Testis (tissue), 3 donors: ENCODE measurements around the gene TSSK2. TPM values are rescaled to one million over a fixed set of nuclear protein-coding genes. Genes with fewer than 3 reads are reported as not detected.

Experiments used
- DNase-seq: peaks from one replicate; pipeline ENCODE4 v3.0.0-alpha.2; 2019
- H3K27ac ChIP-seq, 2 donors: fragments of 200-600 bp; sonication (generic); one replicate each; pipeline ENCODE4 v1.5.1; 2019
- H3K27me3 ChIP-seq: fragments of 200-600 bp; sonication (generic); one replicate; pipeline ENCODE4 v1.5.1; 2019
- H3K36me3 ChIP-seq: fragments of 200-600 bp; sonication (generic); one replicate; pipeline ENCODE4 v1.5.1; 2017; ENCODE audit warnings: low read depth; ENCODE audit errors: missing control alignments
- H3K4me1 ChIP-seq: fragments of 200-600 bp; sonication (generic); one replicate; pipeline ENCODE4 v1.5.1; 2019
- H3K4me3 ChIP-seq, 2 donors: fragments of 200-600 bp; sonication (generic); one replicate each; pipeline ENCODE4 v1.5.1; 2017 to 2019
- H3K9me3 ChIP-seq: fragments of 200-600 bp; sonication (generic); one replicate; pipeline ENCODE4 v1.5.1; 2017
- CTCF ChIP-seq, 3 experiments: fragments of 450-650 bp in 2 of 3; fragments of 200-600 bp in 1 of 3; sonication (generic) in 1 of 3; IDR thresholded peaks; one replicate each; pipeline ENCODE4 v1.5.1; 2016 to 2019; ENCODE audit warnings: antibody characterized with exemption in 3 of 3, mild to moderate bottlenecking in 2 of 3, moderate library complexity in 1 of 3
- POLR2A ChIP-seq: fragments of 450-650 bp; IDR thresholded peaks from one replicate; pipeline ENCODE4 v1.6.1; 2017; ENCODE audit warnings: antibody characterized with exemption, mild to moderate bottlenecking, moderate library complexity
- WGBS, 2 donors: methylation state at CpG; one replicate each; pipeline ENCODE4 v1.1.5; 2018; 5-methylcytosine and 5-hydroxymethylcytosine counted together
- intact Hi-C: fragments of 100-400 bp; cut with DNase I; formaldehyde crosslinking; loops from one replicate; pipeline ENCODE4 v1.15.1; 2023; ENCODE audit warnings: low total_unique reads
- polyA plus RNA-seq: library from polyadenylated mRNA; stranded (reverse); fragments of 350-450 nt; fragmentation: Illumina TruSeq; extraction: RNeasy Lipid Tissue Mini Kit (QIAGEN cat#74804); gene quantifications from one replicate; pipeline ENCODE4 v1.2.3, GENCODE V29; 2014; ENCODE audit warnings: low read depth, low replicate concordance; ENCODE audit not compliant: insufficient read depth
- total RNA-seq, 2 donors: library from RNA; depleted of rRNA; stranded (reverse); fragments of >200 nt; gene quantifications; one replicate each; pipeline ENCODE4 v1.2.3, GENCODE V29; 2016

The TSSK2 gene
- total and polyA plus RNA-seq, 3 donors from 2014 or later = 66.0 to 205 (median 188) TPM

GRCh38 chr22:19120829-19121630, 10.1 kb upstream of the TSSK2 start:
- WGBS, 2 donors = 11 to 15% methylated on average over 13 to 16 of the region's 23 CpGs

GRCh38 chr22:19121631-19122142, 9.4 kb upstream of the TSSK2 start:
- WGBS, 2 donors = 1% methylated on average over 18 of the region's 47 CpGs; no CpG with 5 or more reads in 1 of the 2 donors
- TF ChIP-seq CTCF (IDR thresholded peaks at IDR 0.05) = no peak
- no peak for TF ChIP-seq POLR2A
- H3K4me3 ChIP-seq = peak overlapping the region; percentile 96 to 98

More at GRCh38 chr22:19120829-19121630, 10.1 kb upstream of the TSSK2 start:
- no peaks in the 10 kb centered on the region for H3K9me3 ChIP-seq
- intact Hi-C loops = no loop called here
- no peaks in the 10 kb centered on the region for H3K27me3 ChIP-seq
- H3K4me3 ChIP-seq = peak overlapping the region; percentile 96 to 98
- TF ChIP-seq CTCF (IDR thresholded peaks at IDR 0.05) (no peak), POLR2A (no peak)
- peaks cover 24% of the 10 kb centered on the region for H3K4me1 ChIP-seq
- H3K27ac ChIP-seq = peak overlapping the region; percentile 93 to 95
- H3K36me3 ChIP-seq = no peaks in the 10 kb centered on the region
- DNase-seq = peak; percentile 40

GRCh38 chr22:19122143-19122751, 8.9 kb upstream of the TSSK2 start, which contains the start of gene DGCR2:
Gene DGCR2 (minus strand): TSS chr22:19122412. CDS start chr22:19122206, 206 bp downstream.
- peak within 1 kb of the TSS; percentile 93 to 95 for H3K27ac ChIP-seq
- no peaks in the 10 kb centered on the region for H3K9me3 ChIP-seq
- DNase-seq = peak; percentile 98
- TF ChIP-seq CTCF (IDR thresholded peaks at IDR 0.05) (no peak), POLR2A (peak; percentile 41)
- intact Hi-C loops = no loop called here
- H3K4me1 ChIP-seq = peaks cover 24% of the 10 kb centered on the region
- 1% methylated on average over 19 to 59 of the region's 67 CpGs for WGBS, 2 donors
- H3K36me3 ChIP-seq = no peaks in the 10 kb centered on the region
- peak within 1 kb of the TSS; percentile 96 to 98 for H3K4me3 ChIP-seq
- no peaks in the 10 kb centered on the region for H3K27me3 ChIP-seq

More at GRCh38 chr22:19121631-19122142, 9.4 kb upstream of the TSSK2 start:
- no peaks in the 10 kb centered on the region for H3K36me3 ChIP-seq
- DNase-seq = peak; percentile 64
- H3K27ac ChIP-seq = peak overlapping the region; percentile 93 to 95
- H3K27me3 ChIP-seq = no peaks in the 10 kb centered on the region
- intact Hi-C loops = no loop called here
- no peaks in the 10 kb centered on the region for H3K9me3 ChIP-seq
- H3K4me1 ChIP-seq = peaks cover 24% of the 10 kb centered on the region

GRCh38 chr22:19122752-19123492, 8.2 kb upstream of the TSSK2 start:
- Histone ChIP-seq H3K4me3 (peak overlapping the region; percentile 96 to 98), H3K27me3 (no peaks in the 10 kb centered on the region), H3K27ac (peak overlapping the region in 1 of 2 donors; percentile 93), H3K4me1 (peaks cover 24% of the 10 kb centered on the region), H3K36me3 (no peaks in the 10 kb centered on the region), H3K9me3 (no peaks in the 10 kb centered on the region)
- TF ChIP-seq POLR2A = no peak
- TF ChIP-seq CTCF (IDR thresholded peaks at IDR 0.05) = no peak
- peak; percentile 43 for DNase-seq
- intact Hi-C loops = no loop called here
- 15 to 25% methylated on average over 17 to 27 of the region's 27 CpGs for WGBS, 2 donors
